Activated naive CD8-positive, alpha-beta T cell treated with anti-CD3 and anti-CD28 coated beads for 36 hours (primary cell): Measurements from ENCODE around the gene ERCC5. TPM values are rescaled to one million over a fixed set of nuclear protein-coding genes. Genes with fewer than 3 reads are reported as not detected.
A peak's percentile ranks its signal among the peaks of the same experiment; 100 is the strongest.

Experiments used
- DNase-seq: peaks from one replicate; pipeline ENCODE4 v3.0.0; 2021
- H3K27ac Mint-ChIP-seq: one replicate; pipeline ENCODE4 v1.8.0; 2022; ENCODE audit warnings: mild to moderate bottlenecking, moderate library complexity, mixed read lengths
- H3K27me3 Mint-ChIP-seq: one replicate; pipeline ENCODE4 v1.8.0; 2022; ENCODE audit warnings: mild to moderate bottlenecking, mixed read lengths
- H3K36me3 Mint-ChIP-seq: one replicate; pipeline ENCODE4 v1.8.0; 2021; ENCODE audit warnings: mild to moderate bottlenecking, mixed read lengths
- H3K4me1 Mint-ChIP-seq: one replicate; pipeline ENCODE4 v1.8.0; 2021; ENCODE audit warnings: mixed read lengths
- H3K4me3 Mint-ChIP-seq: one replicate; pipeline ENCODE4 v1.8.0; 2022; ENCODE audit warnings: mild to moderate bottlenecking, moderate library complexity, mixed read lengths
- H3K9me3 Mint-ChIP-seq: one replicate; pipeline ENCODE4 v1.8.0; 2022; ENCODE audit warnings: mixed read lengths
- total RNA-seq, 2 experiments: library from RNA; stranded (reverse); gene quantifications; one replicate each; pipeline ENCODE4 v1.2.3, GENCODE V29; 2021

ERCC5 gene
- total RNA-seq, 2 experiments from 2014 or later: 67.4 to 67.5 TPM

DNA sequence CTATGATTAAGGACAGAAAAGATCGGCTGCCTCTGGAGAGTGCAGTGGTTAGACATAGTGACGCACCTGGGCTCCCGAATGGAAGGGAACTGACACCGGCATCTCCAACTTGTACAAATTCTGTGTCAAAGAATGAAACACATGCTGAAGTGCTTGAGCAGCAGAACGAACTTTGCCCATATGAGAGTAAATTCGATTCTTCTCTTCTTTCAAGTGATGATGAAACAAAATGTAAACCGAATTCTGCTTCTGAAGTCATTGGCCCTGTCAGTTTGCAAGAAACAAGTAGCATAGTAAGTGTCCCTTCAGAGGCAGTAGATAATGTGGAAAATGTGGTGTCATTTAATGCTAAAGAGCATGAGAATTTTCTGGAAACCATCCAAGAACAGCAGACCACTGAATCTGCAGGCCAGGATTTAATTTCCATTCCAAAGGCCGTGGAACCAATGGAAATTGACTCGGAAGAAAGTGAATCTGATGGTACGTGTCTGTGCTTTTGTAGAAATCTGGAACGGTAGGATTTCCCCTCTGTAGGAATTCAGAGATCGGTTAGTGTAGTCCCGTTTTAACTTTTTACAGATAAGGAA, 16.9 kb downstream of the ERCC5 start:
- Mint-ChIP-seq H3K4me1 (peaks cover 15% of the 10 kb centered on the region), H3K27ac (no peak overlapping the region), H3K27me3 (no peaks in the 10 kb centered on the region), H3K36me3 (peaks cover 20% of the 10 kb centered on the region), H3K9me3 (no peaks in the 10 kb centered on the region), H3K4me3 (no peak overlapping the region)
- no peak for DNase-seq

DNA sequence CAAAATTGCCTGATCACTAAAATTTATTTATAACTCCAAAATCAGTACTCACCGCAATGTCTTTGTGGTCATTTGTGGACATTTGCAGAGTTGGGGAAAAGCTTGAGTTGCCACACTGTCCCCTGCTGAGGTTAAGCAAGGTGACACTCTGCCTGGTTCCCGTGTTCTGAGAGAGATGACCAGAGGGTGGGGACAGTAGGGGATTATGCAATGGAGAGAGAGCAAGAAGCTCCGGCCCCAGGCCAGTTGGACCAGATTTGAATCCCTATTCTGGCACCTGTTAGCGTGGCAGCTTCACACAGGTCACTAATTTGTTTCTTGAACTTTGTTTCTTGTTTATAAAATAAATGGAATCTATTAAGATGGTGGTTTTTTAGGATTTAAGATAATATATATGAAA, 17.8 kb downstream of the ERCC5 start:
- Mint-ChIP-seq H3K27me3 (no peaks in the 10 kb centered on the region), H3K4me3 (no peak overlapping the region), H3K36me3 (peaks cover 20% of the 10 kb centered on the region), H3K27ac (no peak overlapping the region), H3K9me3 (no peaks in the 10 kb centered on the region), H3K4me1 (peaks cover 15% of the 10 kb centered on the region)
- DNase-seq: no peak

DNA sequence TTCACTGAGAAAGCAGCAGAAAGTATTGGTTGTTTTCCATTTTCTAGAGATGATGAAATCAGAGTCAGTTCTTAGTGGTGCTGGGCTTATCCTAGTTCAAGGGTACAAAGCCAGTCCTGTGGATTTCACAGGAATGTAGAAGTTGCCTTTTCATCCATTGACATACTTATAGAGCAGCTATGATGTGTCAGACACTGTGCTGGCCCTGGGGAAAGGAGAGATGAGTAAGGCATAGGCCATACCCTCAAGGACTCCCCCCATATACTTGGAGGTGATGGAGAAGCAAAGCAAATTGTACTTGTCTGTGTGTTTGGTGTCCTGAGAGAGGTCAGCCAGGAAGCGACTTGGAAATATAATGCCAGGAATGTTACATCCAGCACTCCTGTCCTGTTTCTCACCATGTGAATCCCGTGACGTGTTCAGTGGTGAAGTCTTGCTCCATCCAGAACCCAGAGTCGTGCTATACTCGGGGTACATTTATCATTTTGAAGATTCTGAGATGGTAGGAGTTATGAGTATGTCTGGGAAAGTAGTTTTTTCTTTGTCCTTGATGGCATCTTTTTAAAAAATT, 22.6 kb downstream of the ERCC5 start:
- Mint-ChIP-seq H3K4me3 (no peak overlapping the region), H3K36me3 (peaks cover 20% of the 10 kb centered on the region), H3K9me3 (no peaks in the 10 kb centered on the region), H3K27ac (peak overlapping the region; percentile 17), H3K4me1 (peaks cover 35% of the 10 kb centered on the region), H3K27me3 (no peaks in the 10 kb centered on the region)
- DNase-seq: no peak

DNA sequence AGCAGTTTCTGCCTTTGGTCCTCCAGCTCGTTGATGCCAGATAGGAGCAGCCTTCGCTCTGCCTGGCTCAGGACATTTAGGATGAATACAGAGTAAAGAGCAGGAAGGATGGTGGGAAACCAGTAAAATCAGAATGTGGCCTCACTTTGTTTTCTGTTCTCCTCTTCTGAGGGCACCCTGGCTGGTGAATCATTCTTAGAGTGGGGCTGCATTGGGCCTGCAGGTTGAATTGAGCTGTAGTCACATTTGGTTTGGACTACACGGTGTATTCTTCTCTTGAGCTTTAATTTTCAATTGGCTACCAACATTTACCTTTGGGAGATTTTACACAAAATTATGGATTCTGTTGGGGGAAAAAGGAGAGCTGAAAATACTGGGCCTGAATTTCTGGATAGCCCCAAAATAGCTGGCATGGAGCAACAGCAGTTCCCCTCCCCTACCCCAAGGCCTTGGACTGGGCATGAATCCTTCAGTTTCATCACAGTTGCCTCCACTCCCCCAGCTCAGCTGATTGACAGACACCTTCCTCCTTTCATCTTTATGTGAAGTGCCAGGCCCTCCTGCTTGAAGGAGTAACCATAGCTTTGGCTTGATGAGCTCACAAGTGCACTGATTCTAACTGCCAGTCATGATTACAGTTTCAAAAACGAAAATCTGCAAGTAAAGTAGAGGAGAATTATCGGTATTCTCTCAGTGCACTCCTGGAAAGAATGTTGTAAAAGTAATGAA, 24.3 kb downstream of the ERCC5 start:
- Mint-ChIP-seq H3K4me1 (peaks cover 29% of the 10 kb centered on the region), H3K27me3 (no peaks in the 10 kb centered on the region), H3K27ac (peak overlapping the region; percentile 42), H3K9me3 (no peaks in the 10 kb centered on the region), H3K4me3 (no peak overlapping the region), H3K36me3 (peaks cover 27% of the 10 kb centered on the region)
- DNase-seq: no peak

DNA sequence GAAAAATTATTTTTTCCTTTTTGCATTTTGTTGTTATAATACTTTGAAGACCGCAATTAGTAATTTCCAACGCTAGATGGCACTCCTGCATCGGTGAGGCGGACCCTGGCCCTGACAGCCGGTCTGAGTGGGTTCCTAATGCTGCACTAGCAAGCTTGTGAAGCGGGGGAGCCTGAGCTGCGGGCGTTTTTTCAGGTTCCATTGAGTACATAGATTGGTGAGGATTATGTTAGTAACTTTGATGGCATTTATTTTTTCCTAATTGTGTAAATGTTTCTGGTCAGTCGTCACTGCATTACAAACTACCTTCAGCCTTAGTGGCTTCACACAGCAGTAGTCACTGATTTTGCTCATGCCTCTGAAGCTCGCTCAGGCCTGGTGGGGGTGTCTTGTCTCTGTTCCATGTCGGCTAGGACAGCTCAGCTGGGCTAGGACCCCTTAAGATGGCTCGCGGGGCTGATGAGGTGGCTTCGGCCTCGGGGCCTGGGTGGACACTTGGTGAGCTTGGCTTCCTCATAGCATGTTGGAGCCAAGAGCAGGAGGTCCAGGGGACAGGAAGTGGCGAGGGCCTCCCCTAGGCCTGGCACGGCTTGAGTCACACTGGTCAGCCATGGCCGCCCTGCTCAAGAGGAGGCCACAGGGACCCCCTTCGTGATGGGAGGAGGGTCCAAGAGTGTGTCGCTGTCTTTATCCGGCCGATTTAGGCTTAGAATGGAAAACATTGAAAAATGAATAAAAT, 25.0 kb downstream of the ERCC5 start:
- peaks cover 30% of the 10 kb centered on the region for H3K36me3 Mint-ChIP-seq
- H3K4me3 Mint-ChIP-seq: no peak overlapping the region
- H3K9me3 Mint-ChIP-seq: no peaks in the 10 kb centered on the region
- no peaks in the 10 kb centered on the region for H3K27me3 Mint-ChIP-seq
- no peak overlapping the region for H3K27ac Mint-ChIP-seq
- peaks cover 29% of the 10 kb centered on the region for H3K4me1 Mint-ChIP-seq
- DNase-seq: peak; percentile 28

DNA sequence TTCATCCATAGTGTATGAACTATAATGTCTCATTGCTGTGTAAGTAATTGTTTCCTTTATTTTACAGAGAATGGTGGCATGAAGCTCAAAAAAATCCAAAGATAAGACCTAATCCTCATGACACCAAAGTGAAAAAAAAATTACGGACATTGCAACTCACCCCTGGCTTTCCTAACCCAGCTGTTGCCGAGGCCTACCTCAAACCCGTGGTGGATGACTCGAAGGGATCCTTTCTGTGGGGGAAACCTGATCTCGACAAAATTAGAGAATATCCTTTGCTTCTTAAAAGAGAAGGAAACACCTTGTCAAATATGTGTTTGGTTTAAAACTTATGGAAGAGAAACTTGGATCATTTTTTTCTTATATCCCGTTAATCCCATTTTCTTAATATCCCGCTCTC, 26.3 kb downstream of the ERCC5 start:
- Mint-ChIP-seq H3K36me3 (peaks cover 34% of the 10 kb centered on the region), H3K4me3 (no peak overlapping the region), H3K27ac (peak overlapping the region; percentile 35), H3K9me3 (no peaks in the 10 kb centered on the region), H3K4me1 (peaks cover 29% of the 10 kb centered on the region), H3K27me3 (no peaks in the 10 kb centered on the region)
- DNase-seq: no peak

DNA sequence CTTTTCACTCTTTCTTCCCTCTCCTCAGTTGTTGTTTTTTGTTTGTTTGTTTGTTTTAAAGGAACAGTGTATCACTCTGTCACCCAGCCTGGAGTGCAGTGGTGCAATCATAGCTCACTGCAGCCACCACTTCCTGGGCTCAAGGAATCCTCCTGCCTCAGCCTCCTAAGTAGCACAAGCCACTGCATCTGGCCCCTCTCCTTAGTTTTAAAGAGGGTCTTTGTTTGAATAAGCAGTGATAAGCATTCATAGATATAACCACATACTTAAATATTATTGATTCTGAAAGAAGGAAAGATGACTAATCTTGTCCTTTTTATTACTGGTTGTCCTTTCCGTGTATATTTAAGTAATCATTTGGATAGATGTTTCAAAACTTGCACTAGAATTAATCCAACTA, 26.7 kb downstream of the ERCC5 start:
- peak overlapping the region; percentile 35 for H3K27ac Mint-ChIP-seq

DNA sequence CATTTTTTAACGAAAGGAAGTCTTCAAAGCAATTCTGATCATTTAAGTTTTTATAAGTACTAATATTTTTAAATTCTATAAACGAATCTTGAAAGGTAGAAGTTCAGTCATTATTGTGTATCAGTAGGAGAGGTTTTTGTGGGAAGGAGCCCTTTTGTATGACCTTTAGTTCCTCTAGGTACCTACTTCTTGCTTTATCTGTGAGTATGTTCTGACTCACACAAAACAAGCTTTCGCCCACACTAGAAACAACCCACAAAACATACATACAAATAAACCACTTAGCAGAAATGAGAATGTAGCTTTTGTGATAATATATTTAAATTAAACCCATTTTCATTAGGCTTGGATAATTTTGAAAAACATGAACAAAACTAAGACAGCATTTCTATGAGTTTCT, 27.8 kb downstream of the ERCC5 start:
- no peak for DNase-seq
- Mint-ChIP-seq H3K27ac (peak overlapping the region; percentile 45), H3K4me3 (no peak overlapping the region), H3K27me3 (no peaks in the 10 kb centered on the region), H3K36me3 (peaks cover 34% of the 10 kb centered on the region), H3K9me3 (no peaks in the 10 kb centered on the region), H3K4me1 (peaks cover 29% of the 10 kb centered on the region)

More for the DNA sequence above, 26.7 kb downstream of the ERCC5 start:
- Mint-ChIP-seq H3K4me3 (peak overlapping the region; percentile 0), H3K27me3 (no peaks in the 10 kb centered on the region), H3K9me3 (no peaks in the 10 kb centered on the region), H3K36me3 (peaks cover 35% of the 10 kb centered on the region), H3K4me1 (peaks cover 29% of the 10 kb centered on the region)
- DNase-seq: no peak

DNA sequence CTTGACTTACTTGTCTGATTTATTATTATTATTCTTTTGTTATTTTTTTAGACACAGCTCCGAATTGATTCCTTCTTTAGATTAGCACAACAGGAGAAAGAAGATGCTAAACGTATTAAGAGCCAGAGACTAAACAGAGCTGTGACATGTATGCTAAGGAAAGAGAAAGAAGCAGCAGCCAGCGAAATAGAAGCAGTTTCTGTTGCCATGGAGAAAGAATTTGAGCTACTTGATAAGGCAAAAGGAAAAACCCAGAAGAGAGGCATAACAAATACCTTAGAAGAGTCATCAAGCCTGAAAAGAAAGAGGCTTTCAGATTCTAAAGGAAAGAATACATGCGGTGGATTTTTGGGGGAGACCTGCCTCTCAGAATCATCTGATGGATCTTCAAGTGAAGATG, 29.4 kb downstream of the ERCC5 start:
- Mint-ChIP-seq H3K27me3 (no peaks in the 10 kb centered on the region), H3K27ac (peak overlapping the region; percentile 12), H3K9me3 (no peaks in the 10 kb centered on the region), H3K36me3 (peaks cover 34% of the 10 kb centered on the region), H3K4me3 (no peak overlapping the region), H3K4me1 (peaks cover 20% of the 10 kb centered on the region)
- DNase-seq: no peak

DNA sequence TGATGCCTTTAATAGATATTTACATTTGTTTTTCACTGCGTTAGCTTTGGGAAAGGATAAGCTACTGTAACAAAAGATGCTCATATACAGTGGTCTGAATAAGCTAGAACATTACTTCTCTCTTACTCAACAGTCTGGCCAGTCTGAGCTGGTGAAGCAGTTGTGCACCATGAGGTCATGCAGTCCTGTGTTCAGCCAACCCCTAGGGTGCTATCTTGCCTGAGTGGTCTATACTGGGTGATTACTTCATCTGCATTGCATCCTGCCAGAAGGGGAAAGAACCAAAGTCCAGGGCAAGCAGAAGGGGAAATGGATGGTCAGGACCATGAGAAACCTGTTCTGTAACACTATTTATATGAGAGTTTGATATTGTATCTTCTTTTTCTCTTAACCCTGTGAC, 31.5 kb downstream of the ERCC5 start:
- Mint-ChIP-seq H3K4me3 (no peak overlapping the region), H3K27me3 (no peaks in the 10 kb centered on the region), H3K4me1 (peaks cover 10% of the 10 kb centered on the region), H3K9me3 (no peaks in the 10 kb centered on the region), H3K36me3 (peaks cover 26% of the 10 kb centered on the region), H3K27ac (no peak overlapping the region)
- DNase-seq: no peak

DNA sequence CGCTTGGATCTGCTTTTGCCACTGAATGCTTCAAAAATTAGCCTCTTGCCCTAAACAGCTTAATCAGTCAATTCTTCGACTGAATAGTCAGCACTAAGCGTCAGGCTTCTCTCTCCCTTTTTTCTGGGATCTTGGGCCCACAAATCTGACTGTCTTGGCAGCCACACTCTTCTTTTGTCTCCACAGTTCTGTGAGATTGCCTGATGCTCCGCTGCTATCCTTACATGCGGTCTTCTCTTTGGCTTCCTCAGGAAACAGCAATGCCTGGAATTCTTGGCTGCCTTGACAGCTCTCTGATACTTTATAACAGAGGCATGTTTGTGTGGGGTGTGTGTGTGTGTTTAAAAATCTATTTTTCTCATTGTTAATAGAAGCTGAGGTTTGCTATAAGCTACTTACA, 32.6 kb downstream of the ERCC5 start:
- Mint-ChIP-seq H3K9me3 (no peaks in the 10 kb centered on the region), H3K4me3 (no peak overlapping the region), H3K27me3 (no peaks in the 10 kb centered on the region), H3K4me1 (no peaks in the 10 kb centered on the region), H3K36me3 (peaks cover 23% of the 10 kb centered on the region), H3K27ac (no peak overlapping the region)
- no peak for DNase-seq

DNA sequence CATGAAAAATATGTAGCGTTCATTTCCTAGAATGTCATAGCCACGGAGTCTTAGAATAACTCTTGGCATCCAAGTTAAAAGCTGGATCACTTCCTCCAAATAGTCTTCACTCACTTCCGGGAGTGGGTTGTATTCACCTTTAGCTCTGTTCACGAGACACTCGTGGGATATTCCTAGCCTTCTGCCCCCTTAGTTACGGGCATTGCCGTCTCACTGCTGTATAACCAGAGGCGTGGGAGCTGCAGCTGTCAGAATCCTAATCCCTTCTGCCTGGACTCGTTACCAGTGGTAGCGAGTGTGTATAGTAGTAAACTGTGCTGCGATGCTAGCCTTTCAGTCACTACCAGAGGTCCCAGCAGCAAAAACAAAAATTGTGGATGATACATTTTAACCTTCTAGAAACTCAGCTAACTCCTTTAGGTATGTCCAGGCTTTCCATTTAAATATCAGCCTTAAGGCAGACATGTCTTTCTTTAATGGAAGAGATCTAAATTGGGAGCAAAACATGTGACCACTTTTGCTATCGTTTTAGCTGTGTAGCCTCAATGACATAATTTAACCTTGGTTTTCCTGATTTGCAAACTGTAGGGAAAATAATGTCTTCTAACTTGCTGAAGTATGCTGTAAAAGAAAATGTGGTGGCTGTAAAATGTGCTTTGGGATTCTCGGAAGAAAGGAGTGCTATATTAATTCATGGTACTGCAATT, 34.1 kb downstream of the ERCC5 start:
- Mint-ChIP-seq H3K9me3 (no peaks in the 10 kb centered on the region), H3K4me1 (no peaks in the 10 kb centered on the region), H3K27me3 (no peaks in the 10 kb centered on the region), H3K27ac (no peak overlapping the region), H3K4me3 (no peak overlapping the region), H3K36me3 (peaks cover 16% of the 10 kb centered on the region)
- no peak for DNase-seq

DNA sequence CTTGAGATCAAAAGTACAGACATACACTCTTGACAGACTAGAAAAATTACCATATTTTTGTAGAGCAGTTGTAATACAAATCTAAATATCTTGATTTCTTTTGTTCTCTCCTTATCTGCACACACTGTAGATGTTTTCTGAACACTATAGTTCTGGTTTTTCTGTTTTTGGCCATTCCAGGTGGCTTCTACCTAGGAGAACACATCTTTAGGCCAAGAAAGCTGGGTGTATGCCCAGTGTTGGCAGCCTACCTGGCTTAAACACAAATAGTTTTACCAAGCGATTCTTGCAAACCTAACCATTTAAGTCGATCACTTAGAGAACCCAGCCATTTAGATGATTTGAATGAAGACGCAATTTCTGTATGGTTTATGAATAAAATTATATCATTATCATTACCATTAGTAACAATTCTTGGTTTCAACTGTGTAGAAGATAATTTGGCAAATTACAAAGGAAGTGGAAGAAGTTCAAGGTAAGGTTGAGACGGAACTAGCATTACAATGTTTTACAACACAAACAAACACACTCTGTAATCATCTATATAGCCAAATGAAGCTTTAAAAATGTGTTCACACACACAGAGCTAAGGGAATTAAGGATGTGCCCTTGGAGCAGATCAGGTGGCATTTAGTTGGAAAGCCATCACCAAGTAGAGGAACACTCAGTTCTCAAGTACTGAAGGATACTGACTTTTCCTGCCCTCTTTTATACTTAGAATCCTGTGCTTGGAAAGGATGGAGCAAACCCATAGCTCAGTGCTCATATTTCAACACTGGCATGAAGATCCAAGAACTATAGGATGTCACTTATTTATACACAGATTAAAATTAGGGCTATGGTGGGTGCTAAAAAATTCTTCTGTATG, 36.2 kb downstream of the ERCC5 start:
- no peaks in the 10 kb centered on the region for H3K4me1 Mint-ChIP-seq
- DNase-seq: no peak

DNA sequence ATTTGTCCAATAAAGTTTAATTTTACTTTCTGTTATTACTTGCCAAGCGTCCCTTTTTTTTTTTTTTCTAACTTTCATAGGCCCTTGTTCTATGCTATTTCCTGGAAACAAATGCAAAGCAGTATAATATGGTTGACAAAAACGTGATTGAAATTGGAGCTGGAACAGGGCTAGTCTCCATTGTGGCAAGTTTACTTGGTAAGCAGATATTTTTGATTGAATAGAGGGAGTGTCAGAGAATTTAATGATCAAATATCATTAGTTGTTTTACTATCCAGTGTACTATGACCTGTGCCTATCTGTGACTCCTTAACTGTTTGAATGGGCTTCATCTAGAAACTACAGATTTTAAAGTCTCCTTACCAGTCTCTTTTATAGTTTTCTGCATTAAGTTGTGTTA, 46.7 kb downstream of the ERCC5 start:
- Mint-ChIP-seq H3K9me3 (no peaks in the 10 kb centered on the region), H3K36me3 (no peaks in the 10 kb centered on the region), H3K4me1 (no peaks in the 10 kb centered on the region), H3K4me3 (no peak overlapping the region), H3K27me3 (no peaks in the 10 kb centered on the region), H3K27ac (no peak overlapping the region)
- no peak for DNase-seq

More for the DNA sequence above, 36.2 kb downstream of the ERCC5 start:
- H3K9me3 Mint-ChIP-seq: no peaks in the 10 kb centered on the region
- H3K27ac Mint-ChIP-seq: no peak overlapping the region
- H3K27me3 Mint-ChIP-seq: no peaks in the 10 kb centered on the region
- no peak overlapping the region for H3K4me3 Mint-ChIP-seq
- H3K36me3 Mint-ChIP-seq: peaks cover 6% of the 10 kb centered on the region
